HL-60/S4 treated with phorbol 12-myristate 13-acetate at 8.2 ng/mL for 4 days and 3 days (cell line): ENCODE results near the gene MTG2.

Source experiments
- in situ Hi-C: fragments of 300-500 bp; cut with MboI; formaldehyde crosslinking; loops from 2 replicates; pipeline ENCODE4 v1.15.0; 2022; ENCODE audit warnings: low sequenced_read_pairs

The MTG2 gene

DNA sequence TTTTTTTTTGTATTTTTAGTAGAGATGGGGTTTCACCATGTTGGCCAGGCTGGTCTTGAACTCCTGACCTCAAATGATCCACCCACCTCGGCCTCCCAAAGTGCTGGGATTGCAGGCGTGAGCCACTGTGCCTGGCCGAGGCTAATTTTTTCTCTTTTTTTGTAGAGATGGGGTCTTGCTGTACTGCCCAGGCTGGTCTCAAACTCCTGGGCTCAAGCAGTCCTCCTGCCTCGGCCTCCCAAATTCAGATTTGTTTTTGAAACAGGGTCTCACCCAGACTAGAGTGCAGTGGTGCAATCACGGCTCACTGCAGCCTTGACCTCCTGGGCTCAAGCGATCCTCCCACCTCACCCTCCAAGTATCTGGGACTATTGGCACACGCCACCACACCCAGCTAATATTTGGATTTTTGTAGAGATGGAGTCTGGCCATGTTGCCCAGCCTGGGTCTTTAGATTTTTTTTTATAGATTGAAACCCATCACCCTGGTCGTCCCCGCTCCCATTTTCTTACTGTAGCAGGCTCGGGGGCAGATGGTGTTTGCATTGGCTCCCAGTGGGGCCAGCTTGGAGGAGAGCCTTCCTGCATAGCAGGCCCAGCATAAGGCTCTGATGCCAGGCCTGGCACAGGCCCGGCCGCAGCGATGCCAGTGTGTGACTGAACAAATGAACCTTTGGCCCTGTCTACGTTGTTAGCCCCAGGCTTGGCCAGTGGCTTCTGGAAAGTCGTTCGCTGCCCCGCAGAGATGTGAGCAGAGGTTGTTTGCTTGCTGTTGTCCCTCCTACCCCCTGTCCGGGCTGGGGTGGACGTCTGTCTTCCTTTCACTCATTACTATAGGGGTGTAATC, 4.3 kb upstream of the MTG2 start:
- in situ Hi-C loops, result no loop called here

DNA sequence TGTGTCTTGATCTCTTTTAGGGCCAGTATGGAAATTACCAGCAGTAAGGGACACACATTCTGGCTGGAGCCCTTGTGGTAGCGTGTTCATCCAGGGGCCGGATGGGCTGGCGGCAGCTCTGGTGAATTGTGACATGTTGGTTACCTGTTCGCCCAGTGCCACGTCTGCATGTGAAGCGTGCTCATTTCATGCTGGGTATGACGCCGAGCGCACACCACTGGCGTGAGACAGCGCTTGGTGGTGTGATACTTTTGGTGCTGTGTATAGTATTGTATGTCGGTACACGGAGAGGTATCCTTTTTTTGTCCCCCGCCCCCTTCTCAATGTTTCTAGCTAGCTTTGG, 3.7 kb upstream of the MTG2 start:
- in situ Hi-C loops, result no loop called here

DNA sequence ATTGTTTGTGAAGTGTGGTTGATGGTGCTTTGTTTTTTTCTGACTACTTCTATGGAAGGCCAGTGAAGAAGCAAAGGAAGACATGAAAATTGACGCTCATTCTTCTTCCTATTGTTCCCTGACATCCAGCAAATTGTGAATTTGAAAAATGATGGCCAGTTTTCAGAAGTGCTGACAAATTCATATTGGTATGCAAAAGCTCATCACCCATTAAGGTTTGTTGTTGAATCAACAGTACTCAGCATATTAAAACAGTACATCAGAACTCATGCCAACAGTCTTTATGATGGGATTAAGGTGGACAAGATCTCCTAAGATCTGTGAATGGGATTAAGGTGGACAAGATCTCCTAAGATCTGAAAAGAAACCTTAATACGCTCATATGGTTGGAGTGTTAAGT, 1.0 kb upstream of the MTG2 start:
- in situ Hi-C loops, result no loop called here

DNA sequence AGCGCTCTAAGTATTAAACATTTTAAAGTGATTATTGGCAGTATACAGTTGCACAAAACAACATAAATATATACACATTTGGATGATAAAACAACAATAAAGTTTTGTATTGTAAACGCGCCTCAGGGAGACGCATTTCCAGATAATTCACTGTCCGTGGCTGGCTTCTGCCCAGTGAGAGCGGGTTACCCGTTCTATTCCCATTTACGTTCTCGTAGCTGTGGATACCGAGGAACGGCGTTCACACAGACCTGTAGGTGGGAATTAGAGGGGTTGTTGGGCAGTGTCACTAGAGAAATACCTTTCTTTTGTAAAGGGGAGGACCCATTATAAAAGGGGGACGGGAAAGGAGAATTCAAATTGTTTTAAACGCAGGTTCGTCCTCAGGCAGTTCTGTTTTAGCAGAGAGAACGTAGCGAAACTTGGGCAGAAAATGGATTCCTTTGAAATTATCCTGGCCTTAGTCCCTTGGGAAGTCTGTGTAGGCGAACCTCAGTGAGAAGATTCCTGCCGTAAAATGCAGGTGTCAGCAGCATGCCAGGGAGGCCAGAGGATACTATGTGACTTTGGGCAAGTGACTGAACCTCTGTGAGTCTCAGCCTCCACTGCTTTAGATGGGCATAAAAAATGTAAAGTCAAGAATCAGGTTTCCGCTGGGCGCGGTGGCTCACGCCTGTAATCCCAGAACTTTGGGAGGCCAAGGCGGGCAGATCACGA, 756 bp downstream of the MTG2 start:
- in situ Hi-C loops, result no loop called here

DNA sequence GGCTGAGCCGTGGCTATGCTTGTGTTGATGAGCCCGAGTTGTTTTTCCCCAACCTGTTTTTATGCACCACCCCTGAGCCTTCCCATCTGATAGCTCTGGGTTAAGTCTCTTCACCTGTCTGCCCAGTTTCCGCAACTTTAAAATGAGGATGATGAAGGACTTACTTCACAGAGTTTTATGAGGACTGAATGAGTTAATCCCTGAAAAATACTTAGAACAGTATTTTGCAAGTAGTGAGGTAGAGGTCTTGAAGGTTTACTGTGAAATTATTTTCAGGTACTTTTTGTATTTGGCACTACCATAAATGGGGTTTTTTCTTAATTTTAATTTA, 3.2 kb downstream of the MTG2 start:
- in situ Hi-C loops, result no loop called here

DNA sequence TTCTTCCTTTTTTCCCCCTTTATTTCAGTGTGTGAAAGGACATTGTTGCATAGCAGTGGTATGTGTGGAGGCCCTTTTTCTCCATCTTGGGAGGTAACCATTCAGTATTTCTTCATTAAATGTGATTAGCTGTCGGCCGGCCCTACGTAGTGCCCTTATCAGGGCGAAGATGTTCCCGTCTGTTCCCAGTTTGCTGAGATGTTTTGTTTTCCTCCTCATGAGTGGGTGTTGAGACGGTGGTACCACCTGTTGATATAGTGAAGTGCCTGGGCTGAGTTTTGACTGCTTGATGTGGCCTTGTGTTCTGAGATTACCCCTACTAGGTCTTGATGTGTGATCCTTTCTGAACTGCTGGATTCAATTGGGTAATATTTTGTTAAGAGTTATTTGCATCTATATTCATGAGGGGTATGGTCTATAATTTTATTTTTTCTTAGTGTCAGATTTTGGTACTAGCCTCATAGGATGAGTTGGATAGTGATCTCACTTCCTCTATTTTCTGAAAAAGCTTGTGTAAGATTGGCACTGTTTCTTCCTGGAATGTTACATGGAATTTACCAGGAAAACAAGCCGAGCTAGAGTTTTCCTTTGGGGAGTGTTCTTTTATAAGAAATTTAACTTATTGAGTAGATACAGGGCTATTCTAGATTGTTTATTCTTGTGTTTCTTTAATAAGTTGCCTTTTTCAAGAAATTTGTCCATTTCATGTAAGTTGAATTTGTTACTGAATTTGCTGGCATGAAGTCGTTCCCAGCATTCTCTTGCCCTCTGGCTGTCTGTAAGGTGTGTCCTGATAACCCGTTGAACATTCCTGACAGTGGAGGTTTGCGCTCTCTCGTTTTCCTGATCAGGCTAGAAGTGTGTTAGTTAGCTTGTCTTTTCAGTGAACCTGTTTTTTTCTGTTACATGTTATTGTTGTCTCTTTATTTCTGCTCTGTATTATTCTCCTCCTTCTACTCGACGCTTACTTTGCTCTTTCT, 4.3 kb downstream of the MTG2 start:
- in situ Hi-C loops, result no loop called here

DNA sequence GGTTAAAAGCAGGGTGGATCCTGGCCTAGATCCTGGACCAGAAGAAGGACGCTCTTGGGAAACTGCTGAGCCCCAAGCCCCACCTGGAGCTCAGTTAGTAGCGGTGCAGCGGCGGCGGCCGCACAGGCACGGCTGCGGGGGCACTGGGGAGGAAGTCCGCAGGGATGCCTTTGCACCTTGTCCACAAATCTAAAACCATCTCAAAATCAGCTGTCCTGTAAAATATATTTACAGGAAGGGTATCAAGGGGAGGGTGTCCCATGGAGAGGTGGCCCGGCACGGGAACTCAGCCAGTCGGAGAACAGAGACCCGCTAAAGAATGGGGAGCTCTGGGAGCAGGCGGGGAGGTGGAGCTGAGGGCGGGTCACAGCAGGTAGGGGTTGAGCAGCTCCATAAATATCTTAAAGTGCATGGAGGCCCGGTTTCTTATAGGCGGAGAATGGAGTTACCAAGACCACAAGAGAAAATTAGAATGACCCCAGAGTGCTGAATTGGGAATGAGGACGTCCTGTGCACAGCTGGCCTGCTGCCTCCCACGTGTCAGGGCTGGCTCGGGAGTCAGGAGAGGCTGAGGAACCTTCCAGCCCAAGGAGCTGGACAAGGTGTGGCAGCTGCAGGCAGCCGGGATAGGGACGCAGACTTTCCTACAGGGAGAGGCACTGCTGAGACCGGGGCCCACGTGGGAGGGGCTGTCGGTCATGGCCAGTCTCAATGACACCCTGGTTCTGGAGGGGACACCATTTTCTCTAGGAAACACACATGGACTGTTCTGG, 8.0 kb downstream of the MTG2 start:
- in situ Hi-C loops, result no loop called here

DNA sequence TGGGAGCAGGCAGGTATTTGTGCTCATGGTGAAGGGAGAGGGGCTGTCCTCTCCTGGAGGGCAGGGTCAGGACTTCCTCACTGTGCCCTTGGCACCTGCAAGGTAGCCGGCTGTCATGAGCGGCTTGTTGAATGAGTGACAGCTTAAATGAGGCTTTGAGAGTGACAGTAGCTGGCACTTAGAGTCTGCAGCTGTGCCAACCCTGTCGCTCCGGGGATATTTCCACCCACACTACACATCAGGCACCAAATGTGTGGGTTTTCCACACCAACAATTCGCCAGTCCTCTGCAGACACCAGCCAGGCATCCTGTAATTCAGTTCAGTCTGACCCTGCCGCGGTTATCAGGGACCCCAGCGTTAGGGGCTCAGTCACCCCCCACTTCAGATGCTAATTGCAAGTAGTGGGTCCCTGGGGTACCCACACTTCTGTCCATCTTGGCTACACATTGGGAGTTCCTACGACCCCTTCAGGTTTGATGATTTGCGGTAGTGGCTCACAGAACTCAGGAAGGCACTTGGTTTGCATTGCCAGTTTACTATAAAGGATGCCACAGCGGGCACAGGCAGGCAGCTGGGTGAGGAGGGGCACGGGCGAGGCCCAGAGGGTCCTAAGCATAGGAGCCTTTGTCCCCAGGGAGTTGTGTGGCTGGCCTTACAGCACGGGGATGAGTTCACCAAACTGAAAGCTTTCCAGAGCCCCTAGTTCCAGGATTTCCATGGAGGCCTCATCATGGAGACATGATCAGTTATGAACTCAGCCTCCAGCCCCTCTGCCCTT, 9.1 kb downstream of the MTG2 start:
- in situ Hi-C loops, result no loop called here

DNA sequence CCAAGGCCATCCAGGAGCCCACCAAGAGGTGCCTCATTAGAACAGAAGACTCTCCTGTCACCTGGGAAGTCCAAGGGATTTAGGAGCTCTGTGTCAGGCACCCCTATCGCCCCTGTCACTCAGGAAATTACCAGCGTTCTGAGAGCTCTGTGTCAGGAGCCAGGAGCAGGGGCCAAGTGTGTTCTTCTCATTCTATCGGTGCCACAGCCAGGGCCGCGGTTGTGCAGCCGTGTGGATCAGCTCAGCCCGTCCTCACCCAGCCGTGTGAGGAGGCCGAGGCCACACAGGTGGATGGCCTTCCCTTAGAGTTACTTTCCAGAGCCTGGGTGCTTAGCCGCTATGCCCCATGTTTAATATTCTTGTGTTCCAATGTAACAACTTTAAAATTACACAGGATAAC, 9.8 kb downstream of the MTG2 start:
- in situ Hi-C loops, result no loop called here

DNA sequence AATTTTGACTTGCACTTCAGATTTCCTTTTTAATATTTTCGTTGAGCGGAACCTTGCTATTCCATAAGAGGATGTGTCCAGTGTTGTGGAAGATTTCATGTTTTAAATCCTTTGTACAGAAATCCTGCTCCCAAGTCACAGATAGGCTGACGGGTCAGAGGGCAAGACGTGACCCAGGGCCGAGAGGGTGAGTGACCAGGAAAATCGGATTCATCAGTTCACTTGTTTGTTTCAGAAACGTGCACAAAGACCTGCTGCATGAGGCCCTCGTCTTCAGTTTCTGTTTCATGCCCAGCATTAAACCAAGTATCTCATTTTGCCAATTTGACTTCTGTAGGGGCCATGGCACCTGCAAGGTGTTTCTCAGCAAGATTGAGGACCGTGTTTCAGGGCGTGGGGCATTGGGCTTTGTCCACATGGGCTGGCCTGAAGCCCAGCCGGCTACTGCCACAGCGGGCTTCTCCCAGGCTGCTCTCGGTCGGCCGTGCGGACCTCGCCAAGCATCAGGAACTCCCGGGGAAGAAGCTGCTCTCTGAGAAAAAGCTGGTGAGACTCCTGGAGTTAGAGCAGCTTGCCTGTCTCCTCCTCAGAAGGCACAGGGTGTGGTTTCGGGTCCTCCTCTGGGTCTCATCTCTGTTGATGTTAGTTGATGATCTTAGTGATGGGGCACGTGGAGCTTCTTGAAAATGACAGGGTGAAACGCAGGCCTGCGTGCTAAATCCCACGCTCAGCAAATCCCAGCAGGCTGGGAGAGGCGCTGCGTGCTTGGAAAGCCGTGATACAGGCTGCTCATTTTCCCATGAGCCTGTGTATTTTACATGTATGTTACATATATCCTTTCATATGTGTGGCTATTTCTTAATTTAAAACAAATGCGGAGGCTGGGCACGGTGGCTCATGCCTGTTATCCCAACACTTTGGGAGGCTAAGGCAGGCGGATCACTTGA, 10.5 kb downstream of the MTG2 start:
- in situ Hi-C loops, result no loop called here

DNA sequence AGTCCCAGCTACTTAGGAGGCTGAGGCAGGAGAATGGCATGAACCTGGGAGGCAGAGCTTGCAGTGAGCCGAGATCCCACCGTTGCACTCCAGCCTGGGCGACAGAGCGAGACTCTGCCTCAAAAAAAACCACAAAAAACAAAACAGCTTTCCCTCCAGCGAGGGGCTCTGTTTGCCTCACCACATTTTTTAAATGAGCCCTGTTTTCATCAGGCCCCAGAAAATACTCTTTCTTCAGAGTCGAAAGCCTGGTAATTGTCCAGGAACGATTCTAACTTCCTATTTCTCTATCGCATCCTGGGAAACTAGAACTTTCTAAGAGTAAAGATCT, 12.2 kb downstream of the MTG2 start:
- in situ Hi-C loops, result no loop called here

DNA sequence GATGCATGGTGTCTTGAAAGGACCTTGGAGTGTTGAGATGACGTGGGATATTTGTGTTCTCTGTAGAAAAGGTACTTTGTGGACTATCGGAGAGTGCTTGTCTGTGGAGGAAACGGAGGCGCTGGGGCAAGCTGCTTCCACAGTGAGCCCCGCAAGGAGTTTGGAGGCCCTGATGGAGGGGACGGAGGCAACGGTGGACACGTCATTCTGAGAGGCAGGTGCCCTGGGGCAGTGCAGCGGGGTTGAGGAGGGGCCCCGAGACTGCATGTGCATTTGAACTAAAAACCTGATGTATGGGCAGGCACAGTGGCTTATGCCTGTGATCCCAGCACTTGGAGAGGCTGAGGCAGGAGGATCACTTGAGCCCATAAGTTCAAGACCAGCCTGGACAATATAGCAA, 12.9 kb downstream of the MTG2 start:
- in situ Hi-C loops, result no loop called here

DNA sequence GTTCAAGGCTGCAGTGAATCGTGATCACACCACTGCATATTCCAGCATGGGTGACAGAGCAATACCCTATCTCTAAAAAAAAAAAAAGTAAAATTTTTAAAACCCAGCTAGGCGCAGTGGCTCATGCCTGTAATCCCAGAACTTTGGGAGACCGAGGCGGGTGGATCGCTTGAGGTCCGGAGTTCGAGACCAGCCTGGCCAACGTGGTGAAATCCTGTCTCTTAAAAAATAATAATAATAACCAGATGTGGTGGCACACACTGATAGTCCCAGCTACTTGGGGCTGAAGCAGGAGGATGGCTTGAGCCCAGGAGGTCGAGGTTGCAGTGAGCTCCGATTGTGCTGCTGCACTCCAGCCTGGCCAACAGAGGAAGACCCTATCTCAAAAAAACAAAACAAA, 13.5 kb downstream of the MTG2 start:
- in situ Hi-C loops, result no loop called here

DNA sequence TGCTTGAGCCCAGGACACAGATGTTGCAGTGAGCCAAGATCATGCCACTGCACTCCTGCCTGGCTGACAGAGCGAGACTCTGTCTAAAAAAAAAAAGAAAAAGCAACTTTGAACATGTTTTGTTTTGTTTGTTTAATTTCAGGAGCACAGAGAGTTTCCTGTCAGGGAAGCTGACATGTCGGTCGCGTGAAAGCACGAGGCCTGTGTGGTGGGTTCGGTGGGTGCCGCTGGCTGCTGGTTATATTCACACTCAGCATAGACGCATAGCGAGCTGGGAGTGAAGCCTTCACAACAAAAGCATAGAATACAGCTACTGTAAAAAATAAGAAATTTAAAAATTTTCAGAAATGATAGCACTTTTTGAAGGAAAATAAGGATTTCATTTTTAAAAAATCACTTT, 14.5 kb downstream of the MTG2 start:
- in situ Hi-C loops, result no loop called here

DNA sequence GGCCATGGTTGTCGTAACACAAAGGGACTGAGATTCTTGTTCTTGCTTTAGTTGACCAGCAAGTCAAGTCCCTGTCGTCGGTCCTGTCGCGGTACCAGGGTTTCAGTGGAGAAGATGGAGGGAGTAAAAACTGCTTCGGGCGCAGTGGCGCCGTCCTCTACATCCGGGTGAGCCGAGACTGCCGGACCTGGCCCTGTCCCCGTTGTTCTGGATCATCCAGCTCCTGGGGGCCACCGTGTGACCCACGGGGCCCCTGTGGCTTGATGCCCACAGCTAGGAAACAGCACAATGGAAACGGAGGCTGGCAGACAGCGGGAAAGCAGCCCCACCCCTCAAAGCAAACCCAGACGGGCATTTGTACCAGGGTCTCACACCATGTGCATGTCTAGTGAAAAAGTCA, 15.0 kb downstream of the MTG2 start:
- in situ Hi-C loops, result no loop called here

DNA sequence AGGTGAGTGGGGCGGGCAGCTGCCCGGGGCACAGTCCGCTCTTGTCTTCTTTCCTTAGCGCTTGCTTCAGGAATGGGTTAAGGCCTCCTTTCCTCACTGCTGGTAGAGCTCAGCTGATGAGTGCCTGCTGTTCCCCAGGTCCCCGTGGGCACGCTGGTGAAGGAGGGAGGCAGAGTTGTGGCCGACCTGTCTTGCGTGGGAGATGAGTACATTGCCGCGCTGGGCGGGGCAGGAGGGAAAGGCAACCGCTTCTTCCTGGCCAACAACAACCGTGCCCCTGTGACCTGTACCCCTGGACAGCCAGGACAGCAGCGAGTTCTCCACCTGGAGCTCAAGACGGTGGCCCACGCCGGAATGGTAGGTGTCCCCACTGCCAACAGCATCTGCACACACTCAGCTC, 15.7 kb downstream of the MTG2 start:
- in situ Hi-C loops, result no loop called here

DNA sequence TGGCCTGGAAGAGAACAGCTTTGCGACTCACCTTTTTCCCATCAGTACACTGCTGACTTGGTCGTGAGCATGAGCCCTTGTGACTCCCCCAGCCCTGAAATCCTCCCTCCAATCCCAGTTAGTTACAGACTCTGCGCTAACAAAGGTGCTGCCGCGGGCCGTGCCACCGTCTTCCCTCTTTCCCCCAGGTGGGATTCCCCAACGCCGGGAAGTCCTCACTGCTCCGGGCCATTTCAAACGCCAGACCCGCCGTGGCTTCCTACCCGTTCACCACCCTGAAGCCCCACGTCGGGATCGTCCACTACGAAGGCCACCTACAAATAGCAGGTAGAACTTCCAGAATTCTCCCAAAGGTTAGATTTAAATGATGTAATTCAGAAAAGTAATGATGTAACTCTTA, 16.1 kb downstream of the MTG2 start:
- in situ Hi-C loops, result no loop called here

DNA sequence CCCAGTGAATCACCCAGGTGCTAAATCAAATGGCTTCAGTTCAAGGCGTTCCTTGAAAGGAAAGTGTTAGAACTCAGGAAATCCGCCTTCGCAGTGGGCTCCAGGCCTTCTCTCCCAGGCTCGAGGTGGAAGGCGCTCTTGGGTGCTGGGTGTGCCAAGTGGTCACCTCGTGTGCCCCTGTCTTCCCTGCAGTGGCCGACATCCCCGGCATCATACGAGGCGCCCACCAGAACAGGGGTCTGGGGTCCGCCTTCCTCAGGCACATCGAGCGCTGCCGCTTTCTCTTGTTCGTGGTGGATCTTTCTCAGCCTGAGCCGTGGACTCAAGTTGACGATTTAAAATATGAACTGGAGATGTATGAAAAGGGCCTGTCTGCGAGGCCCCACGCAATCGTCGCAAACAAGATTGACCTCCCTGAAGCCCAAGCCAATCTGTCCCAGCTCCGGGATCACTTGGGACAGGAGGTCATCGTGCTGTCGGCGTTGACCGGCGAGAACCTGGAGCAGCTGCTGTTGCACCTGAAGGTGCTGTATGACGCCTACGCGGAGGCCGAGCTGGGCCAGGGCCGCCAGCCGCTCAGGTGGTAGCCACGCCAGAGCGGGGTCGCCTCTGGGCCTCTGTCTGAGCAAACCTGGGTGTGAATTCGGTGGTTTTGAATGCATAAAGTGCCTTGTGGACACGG, 17.8 kb downstream of the MTG2 start:
- in situ Hi-C loops, result no loop called here
